ENCODE results near the gene SGPL1.
"Not testable (repeated sequence)": the region's sequence is repeated elsewhere in the genome, so short reads cannot be mapped to it uniquely, and the experiment has no call there.

Gene SGPL1

GRCh38 chr10:70906031-70906783, 90.5 kb downstream of the SGPL1 start:
- no peak for DNase-seq (ENCODE audit: low read depth)

- DNase-seq (ENCODE audit: low read depth), result no peak
Observed at GRCh38 chr10:70906953-70907636, 91.3 kb downstream of the SGPL1 start.

DNA sequence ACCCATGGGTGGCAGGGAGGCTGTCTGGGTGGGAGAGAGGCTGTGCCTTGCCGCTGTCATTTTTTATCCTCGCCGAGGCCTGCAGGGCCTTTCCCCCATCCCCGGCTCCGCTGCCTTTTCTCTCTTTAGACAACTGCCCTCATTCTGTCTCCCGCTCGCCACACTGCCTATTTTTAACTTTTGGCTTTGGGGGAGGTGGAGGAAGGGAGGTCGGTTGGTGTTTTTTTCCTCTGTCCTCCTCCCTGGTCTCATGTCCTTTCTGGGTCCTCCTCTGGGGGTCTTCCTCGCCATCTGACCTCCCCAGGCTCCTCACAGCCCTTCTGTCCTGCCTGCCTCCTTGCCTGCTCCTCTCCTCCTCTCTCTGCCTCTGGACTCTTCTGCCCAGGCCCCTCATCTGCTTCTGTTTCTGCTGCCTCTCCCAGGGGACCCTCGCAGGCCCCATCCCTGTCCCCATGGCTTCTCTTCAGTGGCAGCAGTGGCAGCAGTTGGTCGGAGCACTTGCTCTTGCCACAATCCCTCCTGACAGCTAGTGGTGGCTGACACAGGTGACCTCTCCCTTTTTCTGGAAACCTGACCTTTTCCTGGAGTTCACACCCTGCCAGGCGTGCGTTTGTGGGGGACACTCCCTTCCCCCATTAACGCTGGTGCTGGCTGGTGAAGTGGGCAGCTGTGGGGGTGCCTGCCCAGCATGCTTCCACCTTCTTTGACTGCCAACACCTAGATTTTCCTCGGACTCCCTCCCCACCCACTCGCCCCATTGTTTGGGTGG, 92.1 kb downstream of the SGPL1 start:
- DNase-seq (ENCODE audit: low read depth), result no peak

GRCh38 chr10:70908406-70909296, 92.9 kb downstream of the SGPL1 start:
- DNase-seq (ENCODE audit: low read depth), result no peak

- DNase-seq (ENCODE audit: low read depth), result no peak
Observed at GRCh38 chr10:70909326-70909935, 93.7 kb downstream of the SGPL1 start.

- DNase-seq (ENCODE audit: low read depth), result no peak
Observed at GRCh38 chr10:70910486-70911341, 95.0 kb downstream of the SGPL1 start.

- no peak for DNase-seq (ENCODE audit: low read depth)
Observed at GRCh38 chr10:70911386-70911785, 95.6 kb downstream of the SGPL1 start.

DNA sequence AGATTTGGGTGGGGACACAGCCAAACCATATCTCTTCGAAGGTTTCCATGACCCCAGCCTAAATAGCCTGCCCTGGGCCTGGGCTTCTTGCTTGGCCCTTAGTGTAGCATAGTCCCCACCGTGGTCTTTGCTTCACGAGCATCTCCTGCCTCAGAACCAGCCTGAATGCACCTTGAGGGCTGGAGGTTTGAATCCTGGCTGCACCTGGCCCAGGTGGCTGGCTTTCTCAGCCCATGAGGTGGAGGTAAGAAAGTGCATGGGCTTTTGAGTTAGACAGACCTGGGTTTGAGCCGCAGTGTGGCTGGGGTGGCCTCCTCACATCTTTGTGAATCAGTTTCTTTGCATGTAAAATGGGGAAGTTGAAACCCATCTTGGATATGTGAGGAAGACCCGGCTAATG, 96.8 kb downstream of the SGPL1 start:
- DNase-seq (ENCODE audit: low read depth), result no peak

DNA sequence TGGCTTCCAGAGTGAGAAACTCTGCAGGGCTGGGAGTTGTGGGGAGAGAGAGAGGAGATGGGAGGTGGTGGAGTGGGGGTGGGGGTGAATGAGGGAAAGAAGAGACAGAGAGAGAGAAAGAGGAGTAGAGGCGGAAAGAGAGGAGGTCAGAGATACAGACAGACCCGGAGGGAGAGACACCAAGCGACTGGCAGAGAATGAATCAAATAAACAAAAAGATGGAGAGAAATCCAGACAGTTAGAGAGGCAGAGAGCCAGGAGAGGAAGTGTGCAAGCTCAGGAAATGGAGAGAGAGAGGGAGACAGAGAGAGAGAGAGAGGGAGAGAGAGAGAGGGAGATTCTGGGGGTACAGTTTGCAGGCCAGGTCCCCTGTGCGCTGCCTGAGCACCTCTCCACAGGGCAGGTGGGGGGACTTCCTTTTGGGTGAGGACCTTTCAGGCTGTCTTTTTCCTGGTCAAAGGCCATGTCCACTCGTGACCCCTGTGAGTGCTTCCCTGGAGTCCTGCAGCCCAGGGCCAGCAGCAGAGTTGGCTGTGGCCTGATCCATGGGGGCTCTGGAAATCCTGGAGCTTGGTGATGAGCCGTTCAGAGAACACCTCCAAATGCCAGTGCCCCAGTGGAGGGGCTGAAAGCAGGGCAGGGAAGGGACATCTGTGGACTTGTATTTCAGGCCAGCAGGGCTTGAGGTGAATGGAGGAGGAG, 97.6 kb downstream of the SGPL1 start:
- DNase-seq (ENCODE audit: low read depth), result no peak

DNA sequence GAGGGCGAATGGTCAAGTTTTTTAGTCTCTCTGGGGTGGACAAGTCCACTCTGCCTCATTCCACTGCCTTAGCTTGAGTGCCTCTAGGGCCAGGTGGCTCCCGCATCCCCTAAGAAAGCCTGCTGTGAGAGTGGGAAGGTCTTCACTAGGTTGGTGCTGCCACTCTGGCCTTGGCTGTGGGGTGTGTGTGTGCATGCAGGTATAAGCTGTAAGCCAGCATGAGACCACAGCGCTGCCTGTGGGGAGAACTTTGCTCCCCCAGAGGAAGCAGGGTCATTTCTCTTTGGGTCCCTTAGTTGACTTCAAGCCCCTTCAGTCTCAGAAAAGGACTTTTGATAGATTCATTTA, 98.1 kb downstream of the SGPL1 start:
- no peak for DNase-seq (ENCODE audit: low read depth)

GRCh38 chr10:70914316-70914864, 98.6 kb downstream of the SGPL1 start:
- DNase-seq (ENCODE audit: low read depth), result no peak

GRCh38 chr10:70915206-70915605, 99.5 kb downstream of the SGPL1 start:
- no peak for DNase-seq (ENCODE audit: low read depth)

DNA sequence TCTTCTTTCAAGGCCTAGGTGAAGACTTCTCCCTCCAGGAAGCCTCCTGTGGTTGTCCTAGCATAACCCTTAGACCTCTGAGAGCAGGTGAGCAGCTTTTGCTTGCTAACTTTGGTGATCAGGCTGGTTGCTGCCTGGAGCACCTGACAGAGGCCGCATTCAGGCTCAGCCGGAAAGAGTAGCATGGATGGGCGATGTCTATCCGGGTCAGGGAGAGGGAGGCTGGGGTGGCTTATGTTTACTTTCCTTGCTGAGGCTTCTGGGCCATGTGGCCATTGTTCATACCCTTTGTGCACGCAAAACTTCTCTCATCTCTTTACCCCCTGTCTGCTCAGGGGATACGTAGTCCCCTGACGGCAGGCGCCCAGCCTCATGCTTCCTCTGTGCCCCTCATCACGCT, 100.1 kb downstream of the SGPL1 start:
- DNase-seq (ENCODE audit: low read depth), result no peak

GRCh38 chr10:70916241-70916640, 100.5 kb downstream of the SGPL1 start:
- DNase-seq (ENCODE audit: low read depth), result no peak

DNA sequence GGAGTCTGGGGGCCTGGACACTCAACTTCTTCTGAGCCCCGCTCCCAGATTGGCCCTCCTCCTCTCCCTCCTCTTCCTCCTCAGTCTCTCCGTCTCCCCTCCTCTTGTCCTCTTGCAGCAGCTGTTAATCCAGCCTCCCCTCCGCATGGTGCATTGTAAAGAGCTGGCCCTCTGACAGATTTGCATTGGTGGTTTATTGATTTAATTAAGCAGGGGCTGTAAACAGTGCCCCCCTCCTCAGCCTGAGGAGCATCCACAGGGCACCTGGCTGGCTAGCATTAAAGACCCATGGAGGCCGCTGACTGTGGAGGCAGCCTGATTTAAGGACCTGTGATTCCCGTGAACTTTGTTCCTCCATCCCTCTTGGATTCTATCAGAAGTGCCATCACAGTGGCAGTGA, 101.5 kb downstream of the SGPL1 start:
- DNase-seq (ENCODE audit: low read depth), result no peak

- no peak for DNase-seq (ENCODE audit: low read depth)
Observed at GRCh38 chr10:70917635-70918034, 101.9 kb downstream of the SGPL1 start.

DNA sequence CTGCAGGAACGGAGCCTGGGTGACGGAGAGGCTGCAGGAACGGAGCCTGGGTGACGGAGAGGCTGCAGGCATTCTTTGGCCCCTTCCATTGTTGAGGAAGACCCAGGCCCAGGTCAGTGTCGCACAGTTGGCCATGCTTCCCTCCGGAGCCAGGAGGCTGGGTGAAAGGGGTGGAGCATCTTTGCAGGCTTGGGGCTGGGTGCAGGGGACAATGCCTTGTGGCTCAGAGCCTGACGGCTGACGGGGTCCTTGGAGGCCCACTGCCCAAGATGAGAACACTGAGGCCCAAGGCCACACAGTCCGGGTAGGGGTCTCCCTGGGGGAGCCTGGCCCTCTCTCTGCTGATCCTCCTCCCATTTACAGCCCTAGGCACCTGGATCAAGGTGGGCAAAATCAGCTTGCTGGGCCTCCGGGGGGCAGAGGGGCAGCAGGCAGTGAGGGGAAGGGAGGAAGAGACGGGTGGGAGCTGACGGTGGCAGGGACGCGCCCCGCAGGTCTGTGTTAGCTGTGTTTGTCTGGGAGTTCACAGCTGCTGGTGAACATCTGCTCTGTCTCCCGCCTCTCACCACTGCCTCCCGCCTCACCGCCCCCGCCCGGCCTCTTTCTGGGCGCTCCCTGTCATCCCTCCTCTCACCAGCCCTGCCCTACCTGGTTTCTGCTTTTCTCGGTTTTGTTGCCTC, 103.2 kb downstream of the SGPL1 start:
- DNase-seq (ENCODE audit: low read depth), result no peak

- not testable (repeated sequence) for DNase-seq (ENCODE audit: low read depth)
Observed at GRCh38 chr10:70919906-70920305, 104.2 kb downstream of the SGPL1 start.

DNA sequence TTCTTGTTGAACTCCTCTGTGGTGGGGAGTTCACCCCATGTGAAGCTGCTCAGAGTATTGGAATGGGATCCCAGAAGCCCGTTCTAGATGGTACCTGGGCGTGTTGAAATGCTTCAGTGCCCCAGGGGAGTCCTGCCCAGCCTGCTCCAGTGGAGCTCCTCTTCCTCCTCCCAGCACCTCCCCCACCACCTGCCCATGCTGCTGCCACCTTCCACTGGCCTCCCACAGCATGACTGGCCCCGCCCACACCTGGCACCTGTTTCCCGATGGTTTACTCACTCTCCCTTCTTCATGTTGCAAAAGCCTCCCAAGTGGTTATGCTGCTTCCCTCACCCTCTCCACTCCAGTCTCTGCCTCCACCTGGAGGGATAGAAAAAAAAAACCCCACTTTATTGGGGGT, 104.8 kb downstream of the SGPL1 start:
- DNase-seq (ENCODE audit: low read depth), result no peak

Measured in stimulated activated CD8-positive, alpha-beta memory T cell treated with anti-CD3 and anti-CD28 coated beads, Interleukin-12 subunit alpha, Interleukin-12 subunit beta, amount 100 ng/mL, for 1 hour (primary cell).